NOMO-1 treated with DMSO at 0.1 percent for 48 hours (cell line): Measurements from ENCODE around the gene RHBDD3.
"Not testable (repeated sequence)": the region's sequence is repeated elsewhere in the genome, so short reads cannot be mapped to it uniquely, and the experiment has no call there.

ENCODE experiments used
- DNase-seq: peaks from one replicate; lab custom pipeline; 2025; ENCODE audit not compliant: unreplicated experiment; lab: John Stamatoyannopoulos, UW

The RHBDD3 gene

GRCh38 chr22:29251981-29252911 lies 15.5 kb downstream of the RHBDD3 start:
- no peak for DNase-seq

- DNase-seq: no peak
These were observed 16.5 kb downstream of the RHBDD3 start for GRCh38 chr22:29251265-29251664.

- DNase-seq: not testable (repeated sequence)
These were observed 19.9 kb downstream of the RHBDD3 start for GRCh38 chr22:29247891-29248290.

- DNase-seq: peak; percentile 59
These were observed 22.0 kb downstream of the RHBDD3 start for GRCh38 chr22:29245626-29246385.

GRCh38 chr22:29244785-29245625 lies 22.8 kb downstream of the RHBDD3 start:
- no peak for DNase-seq

GRCh38 chr22:29243874-29244446 lies 23.8 kb downstream of the RHBDD3 start:
- DNase-seq: no peak

- DNase-seq: not testable (repeated sequence)
These were observed 27.3 kb downstream of the RHBDD3 start for GRCh38 chr22:29240481-29240880.

GRCh38 chr22:29233277-29233877 lies 34.4 kb downstream of the RHBDD3 start:
- DNase-seq: no peak

- no peak for DNase-seq
These were observed 35.5 kb downstream of the RHBDD3 start for GRCh38 chr22:29231971-29232959.

GRCh38 chr22:29230972-29231875 lies 36.6 kb downstream of the RHBDD3 start:
- DNase-seq: no peak

- DNase-seq: no peak
These were observed 41.3 kb downstream of the RHBDD3 start for GRCh38 chr22:29226351-29226981.

- no peak for DNase-seq
These were observed 42.2 kb downstream of the RHBDD3 start for GRCh38 chr22:29225422-29226090.

- no peak for DNase-seq
These were observed 42.8 kb downstream of the RHBDD3 start for GRCh38 chr22:29224859-29225410.

- no peak for DNase-seq
These were observed 43.5 kb downstream of the RHBDD3 start for GRCh38 chr22:29224121-29224858.

GRCh38 chr22:29219881-29220670 lies 47.7 kb downstream of the RHBDD3 start:
- no peak for DNase-seq
